ENCODE measurements around the gene ACE2.

DNA sequence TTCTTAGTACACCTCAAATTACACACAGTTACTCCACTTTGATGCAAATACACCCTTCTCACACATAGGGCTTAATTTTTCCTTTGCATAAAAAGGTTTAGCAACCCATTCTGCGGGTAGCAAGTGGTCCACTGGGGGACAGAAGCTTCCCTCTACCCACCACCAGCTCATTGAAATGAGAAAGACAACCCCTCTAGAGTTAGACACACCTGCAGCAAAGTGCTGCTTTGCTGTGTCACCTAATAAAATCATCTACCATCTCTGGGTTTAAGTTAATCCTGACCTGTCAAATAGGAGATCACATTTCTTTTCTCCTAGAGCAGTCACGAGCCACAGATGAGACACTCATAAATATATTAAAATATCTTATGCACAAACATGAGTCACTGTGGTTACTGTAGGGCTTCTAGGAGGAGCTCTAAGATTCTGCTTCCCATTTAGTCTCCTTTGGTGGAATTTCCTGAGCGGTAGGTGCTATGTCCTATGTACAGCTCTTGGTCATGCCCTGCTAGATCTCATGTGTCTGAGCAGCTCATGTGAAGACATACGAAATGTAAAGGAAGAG, 88.3 kb downstream of the ACE2 start:
- TF ChIP-seq POLR2A (IDR thresholded peaks at IDR 0.05), result no peak
- TF ChIP-seq, protein P1, sequence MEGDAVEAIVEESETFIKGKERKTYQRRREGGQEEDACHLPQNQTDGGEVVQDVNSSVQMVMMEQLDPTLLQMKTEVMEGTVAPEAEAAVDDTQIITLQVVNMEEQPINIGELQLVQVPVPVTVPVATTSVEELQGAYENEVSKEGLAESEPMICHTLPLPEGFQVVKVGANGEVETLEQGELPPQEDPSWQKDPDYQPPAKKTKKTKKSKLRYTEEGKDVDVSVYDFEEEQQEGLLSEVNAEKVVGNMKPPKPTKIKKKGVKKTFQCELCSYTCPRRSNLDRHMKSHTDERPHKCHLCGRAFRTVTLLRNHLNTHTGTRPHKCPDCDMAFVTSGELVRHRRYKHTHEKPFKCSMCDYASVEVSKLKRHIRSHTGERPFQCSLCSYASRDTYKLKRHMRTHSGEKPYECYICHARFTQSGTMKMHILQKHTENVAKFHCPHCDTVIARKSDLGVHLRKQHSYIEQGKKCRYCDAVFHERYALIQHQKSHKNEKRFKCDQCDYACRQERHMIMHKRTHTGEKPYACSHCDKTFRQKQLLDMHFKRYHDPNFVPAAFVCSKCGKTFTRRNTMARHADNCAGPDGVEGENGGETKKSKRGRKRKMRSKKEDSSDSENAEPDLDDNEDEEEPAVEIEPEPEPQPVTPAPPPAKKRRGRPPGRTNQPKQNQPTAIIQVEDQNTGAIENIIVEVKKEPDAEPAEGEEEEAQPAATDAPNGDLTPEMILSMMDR (IDR thresholded peaks at IDR 0.05), result no peak
- no peak for TF ChIP-seq POLR2AphosphoS5 (IDR thresholded peaks at IDR 0.05)
- no peak for TF ChIP-seq EP300 (IDR thresholded peaks at IDR 0.05; ENCODE audit: low read depth)
